ENCODE measurements around the gene SSR3. TPM values are rescaled to one million over a fixed set of nuclear protein-coding genes. Genes with fewer than 3 reads are reported as not detected.
"Not testable (repeated sequence)": the region's sequence is repeated elsewhere in the genome, so short reads cannot be mapped to it uniquely, and the experiment has no call there.

The SSR3 gene
- total RNA-seq, 1 donor from 2014 or later, result 562 TPM

DNA sequence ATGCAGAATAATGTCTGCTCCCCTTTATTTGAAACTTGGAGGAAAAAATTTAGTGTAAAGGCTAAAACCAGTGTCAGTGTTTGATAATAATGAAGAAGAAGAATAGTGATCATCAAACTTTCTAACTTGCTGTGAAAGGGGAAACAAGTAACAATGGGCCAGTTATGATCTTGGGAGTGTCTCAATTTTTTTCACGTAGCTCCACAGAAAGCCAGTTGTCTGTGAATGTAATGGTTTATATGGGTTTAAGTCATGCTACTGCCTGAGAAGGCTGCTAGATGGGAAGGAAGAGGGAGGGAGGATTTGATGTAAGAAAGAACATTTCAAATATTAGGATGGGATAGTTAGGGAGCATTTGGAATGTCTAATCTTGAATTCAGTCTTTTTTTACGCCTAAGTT lies 21.1 kb upstream of the SSR3 start:
- no peak overlapping the region for H3K9ac ChIP-seq (ENCODE audit: low read length)
- Mint-ChIP-seq H3K36me3 (ENCODE audit: low read depth, unreplicated experiment) (no peaks in the 10 kb centered on the region), H3K27ac (ENCODE audit: unreplicated experiment) (no peak overlapping the region), H3K4me3 (ENCODE audit: unreplicated experiment) (no peak overlapping the region), H3K9me3 (ENCODE audit: unreplicated experiment) (peaks cover 2% of the 10 kb centered on the region), H3K27me3 (ENCODE audit: low read depth, unreplicated experiment) (peaks cover 7% of the 10 kb centered on the region), H3K4me1 (ENCODE audit: low read depth, unreplicated experiment) (no peaks in the 10 kb centered on the region)
- H2AFZ ChIP-seq (ENCODE audit: low read depth, low read length), result no peak overlapping the region
- no peak overlapping the region for H3K27ac ChIP-seq (ENCODE audit: low read depth, low read length)
- no peaks in the 10 kb centered on the region for H3K36me3 ChIP-seq (ENCODE audit: insufficient read depth, low read length)
- no peak overlapping the region for H3K4me3 ChIP-seq (ENCODE audit: insufficient read depth, low read depth, low read length)
- no peak for FAIRE-seq
- H3K9me3 ChIP-seq (ENCODE audit: insufficient read depth, low read depth, low read length), result no peaks in the 10 kb centered on the region
- H3K27me3 ChIP-seq (ENCODE audit: insufficient read depth, low read length), result no peaks in the 10 kb centered on the region
- H3K4me2 ChIP-seq (ENCODE audit: low read length), result no peak overlapping the region
- DNase-seq (ENCODE audit: low read depth), result no peak
- no peaks in the 10 kb centered on the region for H4K20me1 ChIP-seq (ENCODE audit: insufficient read depth, low read length)
- TF ChIP-seq EZH2 (IDR thresholded peaks at IDR 0.05; ENCODE audit: insufficient read depth, low read length) (no peak), CTCF (IDR thresholded peaks at IDR 0.05; ENCODE audit: insufficient read depth, low read depth, low read length) (no peak)
- H3K79me2 ChIP-seq (ENCODE audit: insufficient read depth, low read length), result no peaks in the 10 kb centered on the region
- H3K4me1 ChIP-seq (ENCODE audit: insufficient read depth, low read length), result no peaks in the 10 kb centered on the region

GRCh38 chr3:156575641-156576040 lies 20.7 kb upstream of the SSR3 start:
- FAIRE-seq, result no peak
- H3K27ac Mint-ChIP-seq (ENCODE audit: unreplicated experiment), result no peak overlapping the region
- no peak overlapping the region for H3K4me2 ChIP-seq (ENCODE audit: low read length)

GRCh38 chr3:156569881-156570280 lies 15.0 kb upstream of the SSR3 start:
- not testable (repeated sequence) for H3K27ac ChIP-seq (ENCODE audit: low read depth, low read length); H3K27me3 ChIP-seq (ENCODE audit: insufficient read depth, low read length); H3K4me1 Mint-ChIP-seq (ENCODE audit: low read depth, unreplicated experiment); H3K4me1 ChIP-seq (ENCODE audit: insufficient read depth, low read length); H3K9me3 ChIP-seq (ENCODE audit: insufficient read depth, low read depth, low read length); H3K4me3 Mint-ChIP-seq (ENCODE audit: unreplicated experiment); H3K36me3 Mint-ChIP-seq (ENCODE audit: low read depth, unreplicated experiment); H2AFZ ChIP-seq (ENCODE audit: low read depth, low read length); H4K20me1 ChIP-seq (ENCODE audit: insufficient read depth, low read length); H3K27ac Mint-ChIP-seq (ENCODE audit: unreplicated experiment); H3K4me3 ChIP-seq (ENCODE audit: insufficient read depth, low read depth, low read length); H3K9ac ChIP-seq (ENCODE audit: low read length); H3K9me3 Mint-ChIP-seq (ENCODE audit: unreplicated experiment); H3K79me2 ChIP-seq (ENCODE audit: insufficient read depth, low read length); FAIRE-seq; H3K4me2 ChIP-seq (ENCODE audit: low read length); H3K36me3 ChIP-seq (ENCODE audit: insufficient read depth, low read length); DNase-seq (ENCODE audit: low read depth); H3K27me3 Mint-ChIP-seq (ENCODE audit: low read depth, unreplicated experiment)

More at GRCh38 chr3:156575641-156576040, 20.7 kb upstream of the SSR3 start:
- TF ChIP-seq EZH2 (IDR thresholded peaks at IDR 0.05; ENCODE audit: insufficient read depth, low read length) (no peak), CTCF (IDR thresholded peaks at IDR 0.05; ENCODE audit: insufficient read depth, low read depth, low read length) (no peak)
- Mint-ChIP-seq H3K36me3 (ENCODE audit: low read depth, unreplicated experiment) (no peaks in the 10 kb centered on the region), H3K4me3 (ENCODE audit: unreplicated experiment) (no peak overlapping the region), H3K4me1 (ENCODE audit: low read depth, unreplicated experiment) (no peaks in the 10 kb centered on the region), H3K9me3 (ENCODE audit: unreplicated experiment) (peaks cover 2% of the 10 kb centered on the region), H3K27me3 (ENCODE audit: low read depth, unreplicated experiment) (peaks cover 7% of the 10 kb centered on the region)
- no peak overlapping the region for H3K9ac ChIP-seq (ENCODE audit: low read length)
- no peak overlapping the region for H2AFZ ChIP-seq (ENCODE audit: low read depth, low read length)
- no peak overlapping the region for H3K4me3 ChIP-seq (ENCODE audit: insufficient read depth, low read depth, low read length)
- no peaks in the 10 kb centered on the region for H3K27me3 ChIP-seq (ENCODE audit: insufficient read depth, low read length)
- H3K9me3 ChIP-seq (ENCODE audit: insufficient read depth, low read depth, low read length), result no peaks in the 10 kb centered on the region
- H3K36me3 ChIP-seq (ENCODE audit: insufficient read depth, low read length), result no peaks in the 10 kb centered on the region
- DNase-seq (ENCODE audit: low read depth), result no peak
- no peaks in the 10 kb centered on the region for H4K20me1 ChIP-seq (ENCODE audit: insufficient read depth, low read length)
- H3K4me1 ChIP-seq (ENCODE audit: insufficient read depth, low read length), result no peaks in the 10 kb centered on the region
- no peaks in the 10 kb centered on the region for H3K79me2 ChIP-seq (ENCODE audit: insufficient read depth, low read length)
- no peak overlapping the region for H3K27ac ChIP-seq (ENCODE audit: low read depth, low read length)

DNA sequence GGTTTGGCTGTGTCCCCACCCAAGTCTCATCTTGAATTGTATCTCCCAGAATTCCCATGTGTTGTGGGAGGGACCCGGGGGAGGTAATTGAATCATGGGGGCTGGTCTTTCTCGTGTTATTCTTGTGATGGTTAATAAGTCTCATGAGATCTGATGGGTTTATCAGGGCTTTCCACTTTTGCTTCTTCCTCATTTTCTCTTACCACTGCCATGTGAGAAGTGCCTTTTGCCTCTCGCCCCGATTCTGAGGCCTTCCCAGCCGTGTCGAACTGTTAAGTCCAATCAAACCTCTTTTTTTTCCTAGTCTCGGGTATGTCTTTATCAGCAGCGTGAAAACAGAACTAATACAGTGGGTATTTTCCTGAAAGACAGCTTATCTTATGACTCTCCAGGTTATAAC lies 14.1 kb upstream of the SSR3 start:
- not testable (repeated sequence) for H3K4me3 Mint-ChIP-seq (ENCODE audit: unreplicated experiment)

More for the DNA sequence above, 14.1 kb upstream of the SSR3 start:
- not testable (repeated sequence) for H3K4me3 ChIP-seq (ENCODE audit: insufficient read depth, low read depth, low read length); H3K9ac ChIP-seq (ENCODE audit: low read length); H3K36me3 ChIP-seq (ENCODE audit: insufficient read depth, low read length); H3K4me2 ChIP-seq (ENCODE audit: low read length); H3K4me1 ChIP-seq (ENCODE audit: insufficient read depth, low read length); H4K20me1 ChIP-seq (ENCODE audit: insufficient read depth, low read length); H2AFZ ChIP-seq (ENCODE audit: low read depth, low read length); DNase-seq (ENCODE audit: low read depth); H3K9me3 Mint-ChIP-seq (ENCODE audit: unreplicated experiment); H3K36me3 Mint-ChIP-seq (ENCODE audit: low read depth, unreplicated experiment); H3K27ac Mint-ChIP-seq (ENCODE audit: unreplicated experiment); FAIRE-seq; H3K9me3 ChIP-seq (ENCODE audit: insufficient read depth, low read depth, low read length); H3K4me1 Mint-ChIP-seq (ENCODE audit: low read depth, unreplicated experiment); H3K79me2 ChIP-seq (ENCODE audit: insufficient read depth, low read length); H3K27me3 ChIP-seq (ENCODE audit: insufficient read depth, low read length); H3K27me3 Mint-ChIP-seq (ENCODE audit: low read depth, unreplicated experiment); H3K27ac ChIP-seq (ENCODE audit: low read depth, low read length)

All from astrocyte (in vitro differentiated cells and primary cell).